HL-60 (cell line): ENCODE measurements around the gene ATP8B4.

Experiments used
- DNase-seq, 2 experiments: peaks; one replicate each; pipeline ENCODE4 v3.0.0-alpha.2; 2010 to 2020; ENCODE audit warnings: low read depth in 1 of 2, low spot score in 1 of 2
- H3K27ac ChIP-seq: fragments of 250-450 bp; sonication (Bioruptor Pico); replicated peaks from 2 replicates; pipeline ENCODE4 v1.5.1; 2020; ENCODE audit warnings: mild to moderate bottlenecking, moderate library complexity
- H3K27me3 ChIP-seq: fragments of 250-450 bp; sonication (Bioruptor Pico); 2 replicates; pipeline ENCODE4 v1.5.1; 2021; ENCODE audit warnings: mild to moderate bottlenecking, moderate library complexity; ENCODE audit not compliant: insufficient read depth, poor library complexity, severe bottlenecking
- H3K4me3 ChIP-seq: replicated peaks from 2 replicates; pipeline ENCODE4 v1.5.1; 2011; ENCODE audit warnings: mild to moderate bottlenecking, control low read depth, low read length; ENCODE audit not compliant: insufficient read depth
- GABPA ChIP-seq: IDR thresholded peaks from 2 replicates; pipeline ENCODE4 v1.6.1; 2012; ENCODE audit warnings: low read depth
- POLR2AphosphoS5 ChIP-seq: IDR thresholded peaks from 2 replicates; pipeline ENCODE4 v1.6.1; 2012; ENCODE audit warnings: low read depth
- SPI1 ChIP-seq: IDR thresholded peaks from 2 replicates; pipeline ENCODE4 v1.6.1; 2012; ENCODE audit warnings: low read depth, mild to moderate bottlenecking, borderline replicate concordance
- TF ChIP-seq, protein P1 (sequence below): IDR thresholded peaks from one replicate; pipeline ENCODE4 v1.5.1; 2011; ENCODE audit warnings: low read length, control low read depth, inconsistent platforms; ENCODE audit not compliant: insufficient read depth
- TF ChIP-seq, protein P2 (sequence below): IDR thresholded peaks from 2 replicates; pipeline ENCODE4 v1.6.1; 2012; ENCODE audit warnings: low read depth; ENCODE audit not compliant: insufficient replicate concordance

The ATP8B4 gene

DNA sequence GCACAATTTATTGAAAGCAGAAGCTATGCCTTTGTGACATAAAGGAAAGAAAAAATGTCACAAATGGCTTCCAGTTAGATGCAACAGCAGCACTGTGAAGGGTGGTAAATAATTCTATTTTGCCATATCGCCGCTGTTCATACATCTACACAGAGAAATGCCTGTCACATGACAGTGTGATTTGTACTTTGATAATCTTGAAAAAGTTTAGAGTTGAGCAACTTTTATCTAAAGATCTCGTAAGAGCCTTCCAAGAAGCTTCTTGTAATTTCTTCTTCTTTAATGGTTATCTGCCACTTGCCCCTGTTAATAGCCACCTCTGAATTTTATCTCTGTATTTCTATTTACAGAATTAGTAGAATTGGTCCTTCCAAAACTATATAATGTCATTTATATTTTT is 192.3 kb downstream of the ATP8B4 start:
- DNase-seq: no peak
- Histone ChIP-seq H3K27ac (no peak overlapping the region), H3K4me3 (no peak overlapping the region), H3K27me3 (no peaks in the 10 kb centered on the region)
- TF ChIP-seq POLR2AphosphoS5 (no peak), SPI1 (no peak), GABPA (no peak)
- TF ChIP-seq, protein P1, sequence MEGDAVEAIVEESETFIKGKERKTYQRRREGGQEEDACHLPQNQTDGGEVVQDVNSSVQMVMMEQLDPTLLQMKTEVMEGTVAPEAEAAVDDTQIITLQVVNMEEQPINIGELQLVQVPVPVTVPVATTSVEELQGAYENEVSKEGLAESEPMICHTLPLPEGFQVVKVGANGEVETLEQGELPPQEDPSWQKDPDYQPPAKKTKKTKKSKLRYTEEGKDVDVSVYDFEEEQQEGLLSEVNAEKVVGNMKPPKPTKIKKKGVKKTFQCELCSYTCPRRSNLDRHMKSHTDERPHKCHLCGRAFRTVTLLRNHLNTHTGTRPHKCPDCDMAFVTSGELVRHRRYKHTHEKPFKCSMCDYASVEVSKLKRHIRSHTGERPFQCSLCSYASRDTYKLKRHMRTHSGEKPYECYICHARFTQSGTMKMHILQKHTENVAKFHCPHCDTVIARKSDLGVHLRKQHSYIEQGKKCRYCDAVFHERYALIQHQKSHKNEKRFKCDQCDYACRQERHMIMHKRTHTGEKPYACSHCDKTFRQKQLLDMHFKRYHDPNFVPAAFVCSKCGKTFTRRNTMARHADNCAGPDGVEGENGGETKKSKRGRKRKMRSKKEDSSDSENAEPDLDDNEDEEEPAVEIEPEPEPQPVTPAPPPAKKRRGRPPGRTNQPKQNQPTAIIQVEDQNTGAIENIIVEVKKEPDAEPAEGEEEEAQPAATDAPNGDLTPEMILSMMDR: no peak
- TF ChIP-seq, protein P2, sequence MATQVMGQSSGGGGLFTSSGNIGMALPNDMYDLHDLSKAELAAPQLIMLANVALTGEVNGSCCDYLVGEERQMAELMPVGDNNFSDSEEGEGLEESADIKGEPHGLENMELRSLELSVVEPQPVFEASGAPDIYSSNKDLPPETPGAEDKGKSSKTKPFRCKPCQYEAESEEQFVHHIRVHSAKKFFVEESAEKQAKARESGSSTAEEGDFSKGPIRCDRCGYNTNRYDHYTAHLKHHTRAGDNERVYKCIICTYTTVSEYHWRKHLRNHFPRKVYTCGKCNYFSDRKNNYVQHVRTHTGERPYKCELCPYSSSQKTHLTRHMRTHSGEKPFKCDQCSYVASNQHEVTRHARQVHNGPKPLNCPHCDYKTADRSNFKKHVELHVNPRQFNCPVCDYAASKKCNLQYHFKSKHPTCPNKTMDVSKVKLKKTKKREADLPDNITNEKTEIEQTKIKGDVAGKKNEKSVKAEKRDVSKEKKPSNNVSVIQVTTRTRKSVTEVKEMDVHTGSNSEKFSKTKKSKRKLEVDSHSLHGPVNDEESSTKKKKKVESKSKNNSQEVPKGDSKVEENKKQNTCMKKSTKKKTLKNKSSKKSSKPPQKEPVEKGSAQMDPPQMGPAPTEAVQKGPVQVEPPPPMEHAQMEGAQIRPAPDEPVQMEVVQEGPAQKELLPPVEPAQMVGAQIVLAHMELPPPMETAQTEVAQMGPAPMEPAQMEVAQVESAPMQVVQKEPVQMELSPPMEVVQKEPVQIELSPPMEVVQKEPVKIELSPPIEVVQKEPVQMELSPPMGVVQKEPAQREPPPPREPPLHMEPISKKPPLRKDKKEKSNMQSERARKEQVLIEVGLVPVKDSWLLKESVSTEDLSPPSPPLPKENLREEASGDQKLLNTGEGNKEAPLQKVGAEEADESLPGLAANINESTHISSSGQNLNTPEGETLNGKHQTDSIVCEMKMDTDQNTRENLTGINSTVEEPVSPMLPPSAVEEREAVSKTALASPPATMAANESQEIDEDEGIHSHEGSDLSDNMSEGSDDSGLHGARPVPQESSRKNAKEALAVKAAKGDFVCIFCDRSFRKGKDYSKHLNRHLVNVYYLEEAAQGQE: no peak

DNA sequence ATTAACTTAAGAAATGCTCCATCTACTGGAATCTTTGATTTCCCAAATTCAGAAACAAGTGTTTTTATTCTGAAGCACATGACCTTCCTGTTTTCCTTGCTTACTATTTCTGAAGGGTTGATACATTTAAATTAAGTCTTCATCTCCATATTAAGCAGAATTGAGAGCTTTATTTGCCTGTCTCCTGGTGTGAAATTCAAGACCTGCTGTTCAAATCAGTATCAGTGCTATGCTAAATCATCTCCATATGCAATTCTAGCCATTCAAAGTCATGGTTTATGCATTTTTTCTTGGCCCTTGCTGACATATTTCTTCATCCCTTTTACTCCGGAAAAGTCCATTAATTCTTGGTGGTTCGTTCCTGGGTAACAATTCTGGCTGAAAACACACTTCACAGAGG is 195.4 kb downstream of the ATP8B4 start:
- no peaks in the 10 kb centered on the region for H3K27me3 ChIP-seq
- no peak for DNase-seq
- TF ChIP-seq, protein P1: no peak
- TF ChIP-seq, protein P2: no peak
- TF ChIP-seq SPI1: no peak
- no peak for TF ChIP-seq POLR2AphosphoS5
- TF ChIP-seq GABPA: no peak
- no peak overlapping the region for H3K4me3 ChIP-seq
- no peak overlapping the region for H3K27ac ChIP-seq

DNA sequence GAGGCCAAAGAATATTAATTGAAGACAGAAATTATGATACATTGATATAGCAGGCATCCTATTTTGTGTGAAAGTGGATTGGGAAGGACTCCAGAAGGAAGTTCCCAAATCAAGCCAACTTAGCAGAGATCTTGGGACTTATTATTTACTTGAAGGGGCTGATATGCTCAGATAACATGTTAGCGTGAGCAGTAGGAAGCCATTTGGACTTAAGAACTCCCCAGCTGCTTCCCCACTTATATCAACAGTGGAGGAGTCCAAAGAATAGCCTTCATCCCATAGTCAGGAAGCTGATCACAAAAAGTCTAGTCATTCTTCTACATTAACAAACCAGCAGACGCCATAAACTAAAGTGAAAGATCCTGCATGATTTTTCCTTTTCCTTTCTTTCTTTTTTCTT is 200.0 kb downstream of the ATP8B4 start:
- Histone ChIP-seq H3K27ac (no peak overlapping the region), H3K27me3 (no peaks in the 10 kb centered on the region), H3K4me3 (no peak overlapping the region)
- DNase-seq: no peak
- TF ChIP-seq, protein P1: no peak
- TF ChIP-seq SPI1 (no peak), GABPA (no peak), POLR2AphosphoS5 (no peak)
- TF ChIP-seq, protein P2: no peak
